ENCODE data around the gene PCDHA8.
A peak's percentile ranks its signal among the peaks of the same experiment; 100 is the strongest.
"Not testable (repeated sequence)": the region's sequence is repeated elsewhere in the genome, so short reads cannot be mapped to it uniquely, and the experiment has no call there.

The PCDHA8 gene

GRCh38 chr5:140875085-140876065 lies 34.4 kb downstream of the PCDHA8 start, which contains the start of gene PCDHA12:
Gene PCDHA12 (plus strand): TSS chr5:140875308. CDS start chr5:140875473, 165 bp downstream.
- H3K4me3 ChIP-seq (ENCODE audit: control insufficient read depth, low read depth, low read length) = no peak within 1 kb of the TSS
- DNase-seq (ENCODE audit: low read depth) = no peak
- no peak for TF ChIP-seq CTCF (conservative IDR thresholded peaks at IDR 0.05; ENCODE audit: control insufficient read depth, insufficient read depth, low read depth, low read length)

GRCh38 chr5:140876541-140877261 lies 35.7 kb downstream of the PCDHA8 start:
- not testable (repeated sequence) for H3K4me3 ChIP-seq (ENCODE audit: control insufficient read depth, low read depth, low read length); DNase-seq (ENCODE audit: low read depth)

GRCh38 chr5:140877262-140877581 lies 36.2 kb downstream of the PCDHA8 start:
- DNase-seq (ENCODE audit: low read depth) = no peak
- TF ChIP-seq CTCF (conservative IDR thresholded peaks at IDR 0.05; ENCODE audit: control insufficient read depth, insufficient read depth, low read depth, low read length) = no peak
- no peak overlapping the region for H3K4me3 ChIP-seq (ENCODE audit: control insufficient read depth, low read depth, low read length)

- peak; percentile 23 for DNase-seq (ENCODE audit: low read depth)
- no peak within 1 kb of the TSS for H3K4me3 ChIP-seq (ENCODE audit: control insufficient read depth, low read depth, low read length)
- peak; percentile 19 for TF ChIP-seq CTCF (conservative IDR thresholded peaks at IDR 0.05; ENCODE audit: control insufficient read depth, insufficient read depth, low read depth, low read length)
Measured at GRCh38 chr5:140881889-140882590, 41.1 kb downstream of the PCDHA8 start, which contains the start of gene PCDHA13. Gene PCDHA13 (plus strand): TSS chr5:140882124. CDS start chr5:140882269, 145 bp downstream.

- DNase-seq (ENCODE audit: low read depth) = peak; percentile 5
- H3K4me3 ChIP-seq (ENCODE audit: control insufficient read depth, low read depth, low read length) = no peak overlapping the region
- no peak for TF ChIP-seq CTCF (conservative IDR thresholded peaks at IDR 0.05; ENCODE audit: control insufficient read depth, insufficient read depth, low read depth, low read length)
Measured at GRCh38 chr5:140882591-140882899, 41.6 kb downstream of the PCDHA8 start.

GRCh38 chr5:140883373-140883772 lies 42.4 kb downstream of the PCDHA8 start:
- no peak for DNase-seq (ENCODE audit: low read depth)
- no peak for TF ChIP-seq CTCF (conservative IDR thresholded peaks at IDR 0.05; ENCODE audit: control insufficient read depth, insufficient read depth, low read depth, low read length)
- H3K4me3 ChIP-seq (ENCODE audit: control insufficient read depth, low read depth, low read length) = no peak overlapping the region
